Midbrain (tissue), 1 donor: ENCODE data around the gene TUBB6.

Experiments
- DNase-seq: peaks from one replicate; lab custom pipeline; 2025; lab: John Stamatoyannopoulos, UW

Gene TUBB6

GRCh38 chr18:12291161-12291560 is 16.9 kb upstream of the TUBB6 start:
- no peak for DNase-seq

GRCh38 chr18:12291690-12292089 is 16.4 kb upstream of the TUBB6 start:
- DNase-seq = no peak

- DNase-seq = no peak
Observed at GRCh38 chr18:12293831-12294230, 14.2 kb upstream of the TUBB6 start.

GRCh38 chr18:12295389-12296086 is 12.5 kb upstream of the TUBB6 start:
- no peak for DNase-seq

- DNase-seq = no peak
Observed at GRCh38 chr18:12296087-12296403, 12.0 kb upstream of the TUBB6 start.

- no peak for DNase-seq
Observed at GRCh38 chr18:12296457-12296856, 11.6 kb upstream of the TUBB6 start.

- no peak for DNase-seq
Observed at GRCh38 chr18:12299862-12300261, 8.2 kb upstream of the TUBB6 start.

GRCh38 chr18:12301263-12302005 is 6.6 kb upstream of the TUBB6 start:
- DNase-seq = no peak

- DNase-seq = no peak
Observed at GRCh38 chr18:12302391-12303147, 5.5 kb upstream of the TUBB6 start.

- DNase-seq = no peak
Observed at GRCh38 chr18:12304351-12305210, 3.5 kb upstream of the TUBB6 start.

- no peak for DNase-seq
Observed at GRCh38 chr18:12305211-12305610, 2.8 kb upstream of the TUBB6 start.

GRCh38 chr18:12305930-12306629 is 2.0 kb upstream of the TUBB6 start:
- no peak for DNase-seq

- no peak for DNase-seq
Observed at GRCh38 chr18:12306752-12307700, 1.0 kb upstream of the TUBB6 start.

GRCh38 chr18:12308386-12309100 is 502 bp downstream of the TUBB6 start:
- no peak for DNase-seq

GRCh38 chr18:12309683-12310198 is 1.7 kb downstream of the TUBB6 start:
- DNase-seq = no peak

- no peak for DNase-seq
Observed at GRCh38 chr18:12310762-12311161, 2.7 kb downstream of the TUBB6 start.

- DNase-seq = no peak
Observed at GRCh38 chr18:12312976-12313375, 4.9 kb downstream of the TUBB6 start.

GRCh38 chr18:12313530-12314245 is 5.6 kb downstream of the TUBB6 start:
- no peak for DNase-seq
